GM21381 (cell line): ENCODE data around the gene RBM28.

Experiments
- ATAC-seq: cut with Tn5 transposase; IDR thresholded peaks from one replicate; pipeline ENCODE4 v1.9.1; 2021; ENCODE audit warnings: mild to moderate bottlenecking, moderate library complexity; ENCODE audit not compliant: unreplicated experiment

The RBM28 gene

DNA sequence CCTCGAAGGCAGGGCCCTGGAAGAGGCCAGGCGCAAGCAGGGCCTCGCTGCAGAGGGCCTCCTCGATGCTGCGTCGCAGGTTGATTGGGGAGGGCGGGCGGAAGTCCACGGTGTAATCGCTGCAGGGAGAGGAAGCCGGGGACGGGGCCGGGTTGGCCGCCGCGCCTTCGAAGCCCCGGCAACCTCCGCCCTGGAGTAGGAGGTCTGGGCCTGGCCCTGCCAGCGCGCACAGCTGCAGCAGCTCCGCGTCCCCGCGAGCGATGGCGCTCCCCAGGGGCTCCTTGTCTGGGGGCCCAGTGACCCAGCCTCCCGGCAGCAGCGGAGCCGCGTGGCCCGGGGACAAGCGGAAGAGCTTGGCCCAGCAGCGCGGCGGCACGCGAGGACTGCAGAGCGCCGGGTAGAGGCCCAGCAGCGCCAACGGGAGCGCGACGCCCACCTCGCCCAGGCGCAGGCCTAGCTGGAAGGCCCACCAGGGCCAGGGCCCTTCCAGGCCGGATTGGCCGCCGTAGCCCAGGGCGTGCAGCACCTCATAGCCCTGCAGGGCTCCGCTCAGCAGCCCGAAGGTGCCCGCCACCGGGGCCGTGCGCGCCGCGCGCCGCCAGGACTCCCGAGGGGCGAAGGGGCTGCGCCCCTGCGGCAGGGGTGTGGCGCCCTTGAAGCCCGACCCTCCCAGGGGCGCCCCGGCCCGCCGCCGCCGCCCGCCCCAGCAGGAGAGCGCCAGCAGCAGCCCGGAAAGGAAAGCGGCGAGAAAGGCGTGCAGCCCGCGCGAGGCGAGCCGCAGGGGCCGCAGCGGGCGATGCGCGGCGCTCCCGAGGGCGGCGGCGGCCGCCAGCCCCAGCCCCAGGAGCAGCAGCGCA, 7.8 kb upstream of the RBM28 start:
- no peak for ATAC-seq

DNA sequence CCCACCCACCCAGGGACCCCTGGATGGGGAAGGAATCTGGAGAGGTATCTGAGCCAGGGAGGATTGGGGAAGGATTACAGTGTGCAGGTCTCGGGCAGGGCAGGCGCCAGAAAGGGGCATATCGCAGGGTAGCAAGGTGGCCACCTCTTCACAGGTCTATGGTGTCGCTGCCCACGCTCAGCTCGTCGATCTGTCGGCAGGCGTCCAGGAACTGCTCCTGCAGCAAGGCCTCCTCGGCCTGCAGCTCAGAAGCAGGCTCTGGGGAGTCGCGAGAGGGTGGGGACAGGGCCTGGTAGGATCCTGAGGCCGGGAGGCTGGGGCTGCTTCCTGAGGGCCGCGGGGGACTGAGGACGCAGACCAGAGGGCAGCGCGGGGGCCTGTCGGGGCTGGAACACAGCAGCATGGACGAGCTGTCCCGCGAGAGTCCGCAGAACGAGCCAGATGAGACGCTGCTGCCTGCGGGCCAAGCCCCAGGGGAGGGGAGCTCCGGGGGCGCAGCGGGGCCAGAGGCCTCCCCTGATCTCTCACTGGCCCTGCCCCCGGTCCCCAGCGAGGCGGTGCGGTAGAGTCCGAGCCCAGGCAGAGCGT, 7.1 kb upstream of the RBM28 start:
- ATAC-seq, result no peak

DNA sequence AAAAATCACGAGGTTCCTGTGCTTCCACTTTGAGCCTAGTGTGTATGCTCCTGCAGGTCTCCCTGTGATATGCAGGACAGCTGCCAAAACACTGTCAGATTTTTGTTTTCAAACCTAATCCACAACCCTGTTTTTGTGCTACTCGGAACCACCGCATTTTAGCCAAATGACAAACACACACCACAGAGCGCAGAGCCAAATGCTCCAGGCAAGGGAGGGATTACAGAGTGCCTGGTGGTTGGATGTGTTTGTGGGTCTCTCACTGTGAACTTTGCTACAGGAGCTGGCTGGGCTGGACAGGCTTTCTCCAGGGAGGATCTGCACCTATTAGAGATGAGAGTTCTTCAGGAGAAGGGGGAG, 5.7 kb upstream of the RBM28 start:
- ATAC-seq, result no peak

DNA sequence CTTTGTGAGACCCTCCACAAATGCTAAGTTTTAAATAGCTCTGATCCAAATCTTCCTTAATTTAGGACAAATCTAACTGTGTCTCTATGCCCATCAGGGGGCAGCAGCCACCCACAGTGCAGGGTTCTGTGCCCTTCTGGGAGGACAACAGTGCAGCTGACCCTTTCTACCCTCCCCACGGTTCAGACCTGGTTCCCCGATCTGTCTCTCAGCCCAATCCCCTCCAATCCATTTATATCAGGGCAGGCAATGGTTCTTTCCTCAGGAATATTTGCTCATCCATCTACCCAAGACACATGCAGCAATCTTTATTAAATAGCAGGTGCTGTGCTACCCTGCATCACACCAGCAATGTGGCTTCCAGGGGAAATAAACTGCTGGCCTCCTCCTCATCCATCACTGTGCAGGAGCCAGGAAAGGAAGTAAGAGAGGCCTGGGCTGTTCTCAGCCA, 4.0 kb upstream of the RBM28 start:
- no peak for ATAC-seq

DNA sequence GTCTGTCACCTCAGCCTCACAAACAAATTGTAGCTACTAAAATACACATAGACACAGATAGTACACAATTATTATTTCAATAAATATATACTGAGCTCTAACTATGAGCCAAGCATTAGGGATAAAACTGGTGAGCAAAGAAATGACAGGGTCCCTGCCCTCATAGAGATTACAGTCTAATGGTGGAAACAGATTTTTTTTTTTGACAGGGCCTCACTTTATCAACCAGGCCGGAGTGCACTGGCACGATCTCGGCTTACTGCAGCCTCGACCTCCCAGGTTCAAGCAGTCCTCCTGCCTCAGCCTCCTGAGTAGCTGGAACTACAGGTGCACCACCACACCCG, 695 bp upstream of the RBM28 start:
- ATAC-seq, result no peak

DNA sequence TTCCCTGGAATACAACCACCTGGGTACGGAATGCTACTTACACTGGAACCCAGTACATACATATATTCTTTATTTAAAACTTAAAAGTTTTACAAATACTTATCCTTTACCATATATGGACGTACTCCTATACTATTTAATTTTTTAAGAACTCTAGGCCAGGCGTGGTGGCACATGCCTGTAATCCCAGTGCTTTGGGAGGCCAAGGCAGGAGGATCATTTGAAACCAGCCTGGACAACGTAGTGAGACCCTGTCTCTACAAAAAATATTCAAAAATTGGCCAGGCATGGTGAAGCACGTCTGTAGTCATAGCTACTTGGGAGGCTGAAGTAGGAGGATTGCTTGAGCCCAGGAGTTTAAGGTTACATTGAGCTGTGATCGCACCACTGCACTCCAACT, 2.0 kb downstream of the RBM28 start:
- ATAC-seq, result no peak

DNA sequence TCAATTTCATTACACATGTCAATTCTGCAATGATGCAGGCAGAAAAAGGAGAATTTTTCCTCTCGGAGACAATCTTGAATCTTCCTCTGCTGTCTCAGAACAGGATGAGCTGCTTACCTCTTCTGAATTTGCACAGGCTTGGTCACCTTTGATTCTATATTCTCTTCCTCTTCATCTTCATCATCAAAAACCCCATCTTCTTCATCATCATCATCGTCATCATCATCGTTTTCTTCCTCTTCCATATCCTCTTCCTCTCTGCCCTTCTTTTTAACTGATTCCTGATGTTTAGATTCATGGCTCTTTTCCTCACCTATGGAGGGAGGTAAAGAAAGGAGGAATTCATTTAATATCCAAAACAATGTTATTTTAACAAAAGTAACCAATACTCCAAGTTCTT, 8.0 kb downstream of the RBM28 start:
- ATAC-seq, result no peak

DNA sequence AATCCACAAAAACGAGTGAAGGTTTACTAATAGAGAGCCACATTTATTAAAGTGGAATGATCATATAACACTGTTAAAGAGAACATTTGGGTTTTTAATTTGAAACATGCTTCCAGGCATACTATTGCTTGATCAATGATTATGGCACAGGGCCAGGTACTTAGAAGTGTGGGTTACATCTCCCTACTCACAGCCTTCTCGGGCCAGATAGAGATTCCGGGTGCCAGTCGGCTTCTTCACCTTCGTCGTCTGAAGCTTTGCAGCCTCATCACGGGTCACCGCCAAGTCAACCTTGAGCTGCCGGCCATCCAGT, 19.4 kb downstream of the RBM28 start:
- ATAC-seq, result no peak

DNA sequence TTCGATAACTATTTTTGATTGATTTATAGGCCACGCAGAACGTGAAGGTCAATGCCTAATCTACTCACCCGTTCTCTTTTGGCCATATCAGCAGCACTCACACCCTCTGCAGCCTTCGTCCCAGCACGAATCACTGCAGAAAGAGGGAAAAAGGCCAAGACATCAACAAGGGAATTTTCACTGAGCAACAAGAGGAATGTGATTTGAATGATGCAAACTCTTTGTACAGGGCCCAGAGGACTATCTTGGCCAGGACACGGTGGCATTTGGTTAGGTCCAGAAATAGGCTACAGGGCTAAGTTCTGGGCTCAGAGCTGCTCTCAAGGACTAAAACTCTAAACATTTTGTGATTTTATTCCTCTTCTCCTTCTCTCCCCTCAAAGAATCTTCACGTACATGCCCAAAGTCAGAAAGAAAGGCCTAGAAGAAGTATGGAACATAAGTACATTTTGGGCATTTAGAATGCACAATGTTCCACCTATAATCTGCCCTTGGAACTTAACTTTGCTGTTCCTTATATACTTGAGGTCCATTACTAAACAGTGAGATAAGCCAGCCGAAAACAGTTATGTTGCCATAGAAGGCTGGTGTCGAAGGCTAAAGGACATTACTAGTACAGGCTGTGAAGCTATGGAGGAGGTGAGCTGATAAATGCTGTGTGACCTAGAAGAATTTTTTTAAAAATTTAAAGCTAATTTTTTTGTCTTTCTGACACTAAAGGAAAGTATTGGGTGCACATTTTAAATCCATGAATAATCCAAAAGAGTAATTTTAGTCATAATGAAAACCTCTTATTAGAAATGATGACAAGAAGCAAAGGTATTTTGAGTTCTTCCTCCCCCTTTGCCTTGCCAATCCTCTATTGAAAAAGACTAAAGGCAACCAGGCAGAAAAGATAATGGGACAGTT, 20.0 kb downstream of the RBM28 start:
- no peak for ATAC-seq

DNA sequence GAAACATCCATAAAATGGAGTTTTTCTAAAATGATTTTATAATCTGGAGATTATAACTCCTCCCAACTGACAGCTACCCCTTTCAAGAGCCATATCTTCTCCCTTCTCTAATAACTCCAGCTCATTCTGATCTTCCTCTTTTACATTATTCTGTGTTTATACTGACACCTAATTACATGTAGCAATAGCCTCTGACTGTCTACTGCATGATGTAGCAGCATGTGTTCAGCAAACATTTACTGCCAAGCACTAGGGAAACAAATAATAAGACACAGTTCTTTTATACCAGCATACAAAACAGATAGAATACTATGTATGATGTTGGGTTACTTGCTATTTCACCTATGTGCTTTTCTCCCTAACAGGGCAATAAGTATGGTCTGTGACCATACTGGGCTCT, 20.7 kb downstream of the RBM28 start:
- ATAC-seq, result no peak

DNA sequence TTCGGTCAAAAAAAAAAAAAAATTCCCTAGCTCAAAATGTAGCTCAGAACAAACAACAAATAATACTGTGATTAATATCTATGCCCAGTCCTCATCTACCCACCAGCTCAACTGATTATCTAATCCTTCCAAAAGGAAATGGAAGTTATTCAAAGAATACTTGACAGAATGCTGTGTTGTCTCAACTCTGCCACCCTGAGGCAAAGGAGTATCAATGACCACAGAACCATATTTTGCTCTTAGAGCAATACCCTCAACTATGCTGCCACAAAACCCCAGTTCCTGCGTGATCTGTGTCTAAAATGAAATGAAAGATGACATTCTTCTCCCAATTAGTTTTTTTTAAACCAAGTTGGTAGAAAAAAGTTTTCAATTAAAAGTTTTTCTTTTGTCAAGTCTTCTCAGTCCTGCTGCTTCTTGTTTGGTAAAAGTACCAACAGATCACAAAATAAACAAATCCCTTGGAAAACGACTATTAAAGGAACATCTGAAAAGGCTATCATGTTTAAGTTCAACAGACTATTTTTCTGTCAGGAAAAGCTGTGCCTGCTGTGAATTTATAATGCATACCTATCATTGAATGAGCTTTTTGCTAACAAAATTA, 21.6 kb downstream of the RBM28 start:
- ATAC-seq, result no peak

DNA sequence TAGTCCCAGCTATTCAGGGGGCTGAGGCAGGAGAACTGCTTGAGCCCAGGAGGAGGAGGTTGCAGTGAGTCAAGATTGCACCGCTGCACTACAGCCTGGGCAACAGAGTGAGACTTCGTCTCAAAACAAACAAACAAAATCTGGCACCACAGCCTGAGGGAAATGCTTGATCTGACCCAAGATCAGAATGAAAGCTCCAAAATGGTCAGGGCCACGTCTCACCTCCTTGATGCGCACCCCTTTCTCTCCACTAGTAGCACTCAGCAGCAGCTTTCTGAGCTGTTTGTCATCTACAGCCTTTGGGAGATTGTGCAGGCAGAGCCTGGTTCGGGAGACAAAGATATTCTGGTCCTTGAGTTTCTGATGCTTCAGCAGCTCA, 22.7 kb downstream of the RBM28 start:
- ATAC-seq, result no peak

DNA sequence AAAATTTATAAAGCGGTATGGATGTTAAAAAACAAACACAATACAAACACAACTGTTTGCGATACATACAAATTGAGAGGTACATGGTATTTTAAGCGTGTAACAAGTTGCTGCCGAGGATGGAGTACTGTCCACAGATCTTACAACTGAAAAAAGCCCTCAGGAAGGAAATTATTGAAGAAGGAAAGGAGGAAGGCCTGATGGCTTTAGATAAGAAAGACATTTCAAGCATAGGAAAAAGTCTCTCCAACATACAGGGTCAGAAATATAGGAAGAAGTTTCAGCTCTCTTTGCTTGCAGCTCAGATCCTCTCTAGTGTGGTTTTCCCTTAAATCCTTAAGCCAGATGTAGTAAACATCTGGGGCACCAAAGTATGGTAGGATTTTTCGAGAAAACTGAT, 25.0 kb downstream of the RBM28 start:
- no peak for ATAC-seq

DNA sequence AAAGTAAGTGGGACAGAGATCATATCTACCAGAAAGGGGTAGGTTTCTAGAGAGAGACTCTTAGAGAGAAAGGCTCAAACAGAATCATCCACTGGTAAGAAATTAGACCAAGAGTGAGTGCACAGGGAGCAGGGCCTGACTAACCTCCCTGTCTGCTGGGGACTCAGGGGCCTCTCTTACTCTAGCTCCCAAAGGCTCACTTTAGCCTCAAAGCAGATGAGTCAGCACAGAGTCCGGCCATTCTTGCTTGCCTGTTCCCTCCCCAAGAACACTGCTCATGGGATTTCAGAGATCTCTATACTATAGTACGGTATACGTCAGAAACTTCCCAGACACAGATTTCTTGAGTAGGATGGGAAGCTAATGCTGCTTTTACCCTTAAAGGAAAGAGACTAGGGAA, 32.7 kb downstream of the RBM28 start:
- no peak for ATAC-seq

DNA sequence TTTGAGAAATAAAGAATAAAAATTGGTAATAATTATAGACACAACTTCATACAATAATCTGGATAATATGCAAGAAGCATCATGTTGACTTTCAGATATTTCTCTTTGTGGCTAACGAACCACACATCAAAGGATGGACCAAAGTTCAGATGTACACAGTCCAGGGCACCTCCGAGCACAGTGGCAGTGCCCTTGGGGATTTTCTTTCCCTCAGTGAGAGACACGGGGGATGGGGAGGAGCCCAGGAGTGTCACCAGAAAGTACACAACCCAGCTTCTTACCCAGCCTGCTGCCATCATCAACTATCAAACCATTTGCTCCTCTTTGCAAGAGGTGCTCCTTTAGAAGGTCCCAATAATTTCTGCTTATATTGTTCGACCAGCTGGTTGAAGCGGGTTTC, 33.2 kb downstream of the RBM28 start:
- ATAC-seq, result no peak

DNA sequence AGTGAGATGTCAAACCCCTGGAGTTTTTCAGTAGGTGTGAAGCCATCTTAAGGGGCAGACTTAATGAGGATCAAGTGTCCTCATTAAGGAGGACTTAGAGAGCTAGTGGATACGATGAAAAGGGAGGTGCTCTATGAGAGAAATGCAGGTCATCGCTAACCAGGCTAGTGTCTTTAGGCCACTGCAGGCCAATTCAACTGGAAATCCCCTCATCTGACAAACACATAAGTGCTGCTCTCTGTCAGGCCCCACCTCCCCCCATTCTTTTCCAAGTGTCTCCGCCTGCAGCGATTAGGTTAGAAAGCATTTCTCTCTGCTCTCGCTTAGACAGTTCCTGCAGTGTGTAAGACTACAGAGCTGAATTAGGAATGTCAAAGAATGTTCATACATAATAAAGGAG, 33.7 kb downstream of the RBM28 start:
- ATAC-seq, result no peak

DNA sequence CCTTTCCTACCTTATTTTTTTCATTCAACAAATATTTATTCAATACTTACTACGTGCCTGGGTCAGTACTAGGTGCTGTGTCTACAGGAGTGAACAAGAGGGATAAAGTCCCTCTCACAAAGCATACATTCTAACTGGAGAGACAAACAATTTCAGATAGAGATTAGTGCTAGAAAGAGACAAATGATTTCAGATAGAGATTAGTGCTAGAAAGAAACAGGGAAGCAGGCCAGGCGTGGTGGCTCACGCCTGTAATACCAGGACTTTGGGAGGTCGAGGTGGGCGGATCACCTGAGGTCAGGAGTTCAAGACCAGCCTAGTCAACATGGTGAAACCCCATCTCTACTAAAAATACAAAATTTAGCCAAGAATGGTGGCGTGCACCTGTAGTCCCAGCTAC, 34.6 kb downstream of the RBM28 start:
- no peak for ATAC-seq

DNA sequence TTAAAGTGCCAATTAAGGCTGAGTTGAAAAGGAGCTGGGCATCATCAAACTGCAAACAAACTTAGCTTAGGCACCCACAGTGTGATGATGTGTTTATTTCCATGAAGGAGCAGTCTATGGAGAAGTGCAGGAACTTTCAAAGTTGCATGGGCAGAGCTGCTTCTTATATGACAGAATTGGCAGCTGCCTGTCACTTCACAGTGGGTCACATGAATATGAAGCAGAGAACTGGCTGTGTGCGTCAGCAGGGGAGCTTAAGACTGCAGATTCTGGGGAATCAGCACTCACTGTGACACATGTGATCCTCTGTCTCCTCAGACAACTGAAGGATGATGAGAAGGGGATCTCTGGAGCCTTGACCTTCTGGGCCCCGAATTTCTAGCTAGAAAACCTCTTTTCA, 36.6 kb downstream of the RBM28 start:
- no peak for ATAC-seq

DNA sequence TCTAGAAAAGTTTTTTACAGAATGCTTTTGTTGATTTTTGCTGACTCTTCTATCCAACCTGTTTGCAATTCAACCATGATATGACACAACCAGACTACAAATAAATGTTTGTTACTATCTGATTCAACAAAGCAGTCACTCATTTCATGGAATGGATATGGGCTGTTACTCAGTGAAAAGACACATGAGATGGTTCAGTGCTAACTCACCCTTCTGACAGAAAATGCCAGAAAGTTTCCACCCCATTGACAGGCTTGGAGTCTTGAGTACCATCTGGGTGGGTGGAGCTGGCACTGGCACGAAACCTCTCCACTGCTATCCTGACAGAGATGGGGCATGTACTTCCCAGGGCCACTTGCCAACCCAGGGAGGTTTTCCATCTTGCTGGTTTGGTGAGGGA, 39.5 kb downstream of the RBM28 start:
- ATAC-seq, result no peak

DNA sequence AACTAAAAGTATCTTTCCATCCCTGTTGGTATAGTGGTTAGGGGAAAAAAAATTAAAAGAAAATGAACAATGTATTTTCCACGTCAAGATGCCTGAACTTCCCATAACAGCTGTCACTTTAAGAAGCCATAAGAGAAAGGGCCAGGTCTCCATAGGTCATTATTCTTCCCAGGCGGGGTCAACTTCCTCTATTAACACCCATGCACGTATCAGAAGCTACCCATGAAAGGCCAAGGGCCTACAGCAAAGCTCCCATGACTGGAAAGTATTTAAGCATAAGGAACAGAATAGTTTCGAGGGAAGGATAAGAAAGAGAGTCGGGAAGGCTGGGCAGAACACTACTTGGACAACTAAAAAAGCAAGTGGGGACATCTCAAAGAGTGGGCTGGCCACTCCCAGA, 40.1 kb downstream of the RBM28 start:
- ATAC-seq, result no peak

DNA sequence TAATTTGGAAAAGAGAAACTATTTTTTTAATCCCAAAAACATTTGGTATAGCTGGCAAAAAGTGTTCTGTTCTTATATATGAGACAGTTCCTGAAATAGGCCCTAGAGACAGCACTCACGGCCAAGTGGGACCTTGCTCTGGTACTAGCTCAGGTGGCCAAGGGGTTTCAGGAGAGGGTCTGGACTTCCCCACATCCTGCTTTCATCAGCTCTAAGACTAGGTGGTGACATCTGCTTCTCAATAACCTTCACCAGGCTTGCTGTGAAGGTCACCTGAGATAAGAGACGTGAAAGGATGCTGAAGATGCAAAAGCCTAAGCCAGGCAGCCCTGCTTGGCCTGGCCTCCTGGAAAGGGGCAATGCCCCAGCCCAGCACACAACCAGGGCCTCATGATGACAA, 40.6 kb downstream of the RBM28 start:
- no peak for ATAC-seq

DNA sequence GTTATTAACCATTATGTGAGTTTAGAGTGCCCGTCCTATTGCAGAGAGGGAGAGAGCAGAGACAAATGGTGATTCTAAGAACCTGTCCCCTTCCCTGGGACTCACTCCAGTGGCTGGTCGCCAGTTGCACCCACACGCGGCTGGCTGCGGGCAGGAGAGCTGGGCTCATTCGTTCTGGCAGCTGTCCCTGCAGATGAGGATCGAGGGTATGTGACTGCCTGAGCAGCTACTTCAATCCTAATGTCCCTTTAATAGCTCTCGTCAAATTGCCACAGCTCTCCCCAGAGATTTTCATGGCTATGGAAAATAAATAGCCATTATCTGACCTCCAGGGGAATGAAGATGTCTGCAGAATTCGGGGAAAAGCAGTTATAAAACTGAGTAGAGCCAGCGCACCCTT, 41.6 kb downstream of the RBM28 start:
- no peak for ATAC-seq
